ENCODE measurements around the gene KIRREL2. TPM values are rescaled to one million over a fixed set of nuclear protein-coding genes. Genes with fewer than 3 reads are reported as not detected.

KIRREL2 gene
- total RNA-seq: not detected in 2 replicates

DNA sequence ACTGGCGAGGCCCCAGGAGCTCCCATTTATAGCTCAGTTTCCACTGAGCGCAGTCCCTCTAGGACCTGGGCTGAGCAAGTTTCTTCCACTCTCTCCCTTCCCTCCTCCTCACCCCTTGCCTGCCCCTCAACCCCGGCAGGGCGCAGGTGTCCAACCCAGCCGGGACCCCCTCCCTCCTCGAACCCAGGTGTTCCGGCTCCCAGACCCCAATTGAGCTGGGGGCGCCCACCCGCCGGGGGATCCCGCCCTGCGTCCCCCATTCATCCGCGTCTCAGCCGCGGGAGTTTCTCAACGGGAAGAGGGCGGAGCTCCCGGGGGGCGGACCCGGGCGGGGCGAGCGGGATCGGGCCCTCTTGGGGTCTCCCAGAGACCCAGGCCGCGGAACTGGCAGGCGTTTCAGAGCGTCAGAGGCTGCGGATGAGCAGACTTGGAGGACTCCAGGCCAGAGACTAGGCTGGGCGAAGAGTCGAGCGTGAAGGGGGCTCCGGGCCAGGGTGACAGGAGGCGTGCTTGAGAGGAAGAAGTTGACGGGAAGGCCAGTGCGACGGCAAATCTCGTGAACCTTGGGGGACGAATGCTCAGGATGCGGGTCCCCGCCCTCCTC is at the start of gene KIRREL2:
Gene KIRREL2 (plus strand): TSS at position 366 of the 604 bp plus-strand sequence. CDS start 209 bp downstream, at position 575.

DNA sequence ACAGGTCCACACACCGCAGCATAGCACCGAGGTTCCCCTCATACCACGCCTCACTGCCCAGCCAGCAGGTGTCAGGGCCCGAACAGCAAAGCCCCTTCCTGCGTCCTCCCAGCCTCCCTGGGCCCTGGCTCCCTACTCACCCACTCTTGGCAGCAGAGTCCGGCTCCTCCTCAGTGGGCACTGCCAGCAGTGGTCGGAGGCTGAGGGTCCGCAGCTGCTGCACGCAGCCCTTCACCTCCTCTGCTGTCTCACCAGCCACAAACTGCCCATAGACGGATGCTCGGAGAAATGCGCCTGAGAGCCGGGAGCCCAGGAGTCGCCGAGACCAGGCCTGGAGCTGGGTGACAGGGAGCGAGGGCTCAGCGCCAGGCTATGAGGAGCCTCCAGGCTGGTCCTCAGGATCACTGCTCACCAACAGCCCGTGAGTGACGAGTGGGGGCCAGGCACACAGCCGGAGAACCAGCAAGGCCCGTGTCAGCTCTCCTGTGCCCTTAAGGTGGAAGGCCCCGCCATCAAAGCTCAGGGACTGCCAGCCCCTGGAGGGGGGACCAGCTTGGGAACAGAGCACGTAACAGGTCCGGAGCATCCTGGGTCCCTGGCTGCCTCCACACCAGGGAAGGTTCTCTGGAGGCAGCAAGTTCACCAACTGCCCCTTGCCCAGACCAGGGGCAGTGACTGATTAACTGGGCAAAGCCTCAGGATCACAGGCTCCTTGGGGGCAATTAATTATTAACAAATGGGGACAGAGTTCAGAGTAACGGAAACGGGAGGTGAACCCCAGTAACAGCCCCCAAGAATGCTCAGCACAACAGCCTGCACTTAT is 44.3 kb upstream of the KIRREL2 start, which contains the start of gene PRODH2:
Gene PRODH2 (minus strand): TSS at position 626 of the 823 bp plus-strand sequence. CDS start 40 bp downstream, at position 586.

DNA sequence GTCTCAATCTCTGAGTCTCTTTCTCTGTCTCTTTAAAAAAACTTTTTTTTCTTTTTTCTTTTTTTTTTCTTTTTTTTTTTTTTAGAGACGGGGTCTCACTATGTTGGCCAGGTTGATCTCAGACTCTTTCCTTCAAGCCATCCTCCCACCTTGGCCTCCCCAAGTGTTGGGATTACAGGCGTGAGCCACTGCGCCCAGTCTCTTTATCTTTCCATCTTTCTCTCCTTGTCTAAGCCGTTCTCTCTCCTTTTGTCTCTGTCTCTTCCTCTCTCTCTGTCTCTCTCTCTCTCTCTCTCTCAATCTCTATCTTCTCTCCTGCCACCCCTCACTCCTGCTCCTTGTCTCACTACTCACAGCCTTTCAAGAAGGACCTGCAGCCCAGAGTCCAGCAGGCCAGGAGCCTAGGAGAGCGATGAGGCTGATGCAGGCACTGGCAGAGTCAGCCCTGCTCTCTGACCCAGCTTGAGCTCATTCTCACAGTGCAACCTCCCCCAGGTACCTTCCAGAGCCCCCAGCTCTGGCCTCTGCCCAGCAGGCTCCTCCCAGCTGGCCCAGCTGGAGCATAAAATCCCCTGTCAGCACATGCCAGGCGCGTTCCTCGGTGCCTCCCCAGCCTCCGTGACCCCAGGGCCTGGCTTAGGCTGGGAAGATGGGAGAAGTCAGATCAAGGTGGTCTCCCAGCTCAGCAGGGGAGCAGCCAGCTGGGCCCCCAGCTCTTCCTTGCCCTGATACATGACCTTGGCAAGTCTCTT is 4.5 kb upstream of the KIRREL2 start, which contains the start of gene NPHS1:
Gene NPHS1 (minus strand): TSS at position 476 of the 752 bp plus-strand sequence. CDS start 667 bp downstream, outside the sequence.

DNA sequence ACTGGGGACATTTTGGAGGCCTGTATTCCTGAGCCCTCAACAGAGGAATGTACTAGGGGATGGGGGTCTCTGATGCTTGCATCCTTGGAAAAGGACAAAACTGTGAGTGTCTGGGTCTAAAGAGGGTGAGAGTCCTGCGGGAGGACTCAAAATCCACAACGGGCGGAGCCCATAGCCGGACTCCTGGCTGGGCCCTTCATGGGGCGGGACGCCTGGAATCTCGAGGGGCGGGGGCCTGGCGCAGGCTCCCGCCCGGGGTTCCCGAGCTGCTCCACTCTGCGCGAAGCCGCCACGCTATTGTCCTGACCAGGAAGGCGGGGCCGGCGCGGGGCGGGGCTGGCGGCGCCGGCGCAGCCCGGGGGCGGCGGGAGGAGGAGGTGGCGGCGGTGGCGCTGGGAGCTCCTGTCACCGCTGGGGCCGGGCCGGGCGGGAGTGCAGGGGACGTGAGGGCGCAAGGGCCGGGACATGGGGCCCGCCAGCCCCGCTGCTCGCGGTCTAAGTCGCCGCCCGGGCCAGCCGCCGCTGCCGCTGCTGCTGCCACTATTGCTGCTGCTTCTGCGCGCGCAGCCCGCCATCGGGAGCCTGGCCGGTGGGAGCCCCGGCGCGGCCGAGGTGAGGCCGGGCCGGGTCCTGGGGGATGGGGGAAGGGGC is 11.6 kb downstream of the KIRREL2 start, which contains the start of gene APLP1:
Gene APLP1 (plus strand): TSS at position 403 of the 651 bp plus-strand sequence. CDS start 63 bp downstream, at position 466.

DNA sequence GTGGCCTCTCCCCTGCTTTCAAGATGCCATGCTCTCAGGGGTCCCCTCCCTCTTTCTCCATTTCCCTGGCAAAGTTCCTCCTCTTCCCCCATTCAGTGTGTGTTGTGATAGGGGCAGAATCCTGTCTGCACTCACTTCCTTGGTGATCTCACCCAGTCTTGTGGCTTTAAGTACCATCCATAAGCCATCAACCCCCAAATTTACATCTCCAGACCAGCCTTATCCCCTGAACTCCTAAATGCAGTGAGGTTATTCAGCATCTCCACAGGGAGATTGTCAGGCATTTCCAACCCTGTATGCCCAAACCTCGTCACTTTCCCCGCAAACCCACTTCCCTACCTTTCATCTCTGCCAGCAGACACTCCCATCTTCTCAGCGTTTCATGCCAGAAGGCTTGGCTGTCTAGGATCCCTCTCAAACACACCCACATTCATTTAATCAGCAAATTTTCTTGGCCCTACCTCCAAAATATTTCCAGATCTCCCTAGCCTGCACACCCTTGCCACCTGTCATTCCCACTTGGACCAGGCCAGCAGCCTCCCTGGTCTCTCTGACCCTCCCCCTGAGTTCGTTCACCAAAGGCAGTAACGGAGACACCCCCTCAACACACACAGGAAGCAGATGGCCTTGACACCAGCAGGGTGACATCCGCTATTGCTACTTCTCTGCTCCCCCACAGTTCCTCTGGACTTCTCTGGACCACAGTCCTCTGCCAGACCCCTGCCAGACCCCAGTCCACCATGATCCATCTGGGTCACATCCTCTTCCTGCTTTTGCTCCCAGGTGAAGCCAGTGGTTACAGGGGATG is 45.3 kb downstream of the KIRREL2 start, which contains the start of gene HCST:
Gene HCST (plus strand): TSS at position 676 of the 808 bp plus-strand sequence. CDS start 65 bp downstream, at position 741.

DNA sequence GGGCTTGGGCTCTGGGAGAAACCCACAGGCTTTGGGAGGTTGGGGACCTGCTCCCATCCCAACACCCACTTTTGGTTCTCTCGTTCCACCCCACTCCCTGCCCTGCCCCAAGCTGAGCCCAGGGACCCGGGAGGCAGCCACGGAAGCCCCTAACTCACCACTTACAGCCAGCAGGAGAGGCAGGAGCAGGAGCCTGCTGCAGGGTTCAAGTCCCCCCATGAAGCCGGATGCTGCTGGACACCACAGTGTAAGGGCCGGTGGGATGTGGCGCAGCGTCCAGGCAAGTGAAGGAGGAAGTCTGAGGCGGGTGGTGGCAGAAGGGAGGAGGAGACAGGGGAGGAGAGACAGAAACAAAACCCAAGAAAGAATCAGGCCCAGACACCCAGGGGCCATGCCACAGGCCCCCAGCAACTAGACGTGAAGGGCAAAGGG is 51.3 kb downstream of the KIRREL2 start, which contains the start of gene TYROBP:
Gene TYROBP (minus strand): TSS at position 286 of the 432 bp plus-strand sequence. CDS start 67 bp downstream, at position 219.

Small RNA genes within 50 kb of the gene (small RNA-seq; reads per million reads assigned to genes)
- gene RN7SL402P: not detected

Other genes starting within 250 kb of the KIRREL2 start
- gene HAUS5, start 244.2 kb upstream of the KIRREL2 start, total RNA-seq: 7.7 and 11.7 TPM in 2 replicates
- gene RBM42, start 227.9 kb upstream of the KIRREL2 start, total RNA-seq: 55.2 and 59.3 TPM in 2 replicates
- 0.14 TPM in 1 of 2 replicates, not detected in the other for gene ETV2, start 215.2 kb upstream of the KIRREL2 start, total RNA-seq
- gene COX6B1, start 208.6 kb upstream of the KIRREL2 start, total RNA-seq: 183 and 197 TPM in 2 replicates
- not detected in 2 replicates for gene UPK1A, start 190.4 kb upstream of the KIRREL2 start, total RNA-seq
- not detected in 2 replicates for gene ZBTB32, start 152.4 kb upstream of the KIRREL2 start, total RNA-seq
- 10.0 and 12.7 TPM in 2 replicates for gene KMT2B, start 138.9 kb upstream of the KIRREL2 start, total RNA-seq
- gene IGFLR1, start 114.5 kb upstream of the KIRREL2 start, total RNA-seq: 0.53 and 1.1 TPM in 2 replicates
- 3.5 and 5.4 TPM in 2 replicates for gene U2AF1L4, start 111.5 kb upstream of the KIRREL2 start, total RNA-seq
- gene PSENEN, start 111.3 kb upstream of the KIRREL2 start, total RNA-seq: 15.8 and 22.6 TPM in 2 replicates
- gene LIN37, start 108.3 kb upstream of the KIRREL2 start, total RNA-seq: 8.5 and 9.6 TPM in 2 replicates
- 0.53 and 0.65 TPM in 2 replicates for gene HSPB6, start 99.9 kb upstream of the KIRREL2 start, total RNA-seq
- 9.2 and 10.3 TPM in 2 replicates for gene PROSER3, start 98.7 kb upstream of the KIRREL2 start, total RNA-seq
- 4.0 and 5.7 TPM in 2 replicates for gene ARHGAP33, start 81.3 kb upstream of the KIRREL2 start, total RNA-seq
- not detected in 2 replicates for gene PRODH2, start 44.1 kb upstream of the KIRREL2 start, total RNA-seq
- gene NPHS1, start 4.4 kb upstream of the KIRREL2 start, total RNA-seq: not detected in 2 replicates
- gene APLP1, start 11.7 kb downstream of the KIRREL2 start, total RNA-seq: 2.2 and 3.6 TPM in 2 replicates
- 3.3 and 3.6 TPM in 2 replicates for gene NFKBID, start 43.6 kb downstream of the KIRREL2 start, total RNA-seq
- not detected in 2 replicates for gene HCST, start 45.6 kb downstream of the KIRREL2 start, total RNA-seq
- gene TYROBP, start 51.4 kb downstream of the KIRREL2 start, total RNA-seq: not detected in 2 replicates
- 4.4 and 6.1 TPM in 2 replicates for gene LRFN3, start 79.5 kb downstream of the KIRREL2 start, total RNA-seq
- gene SDHAF1, start 138.3 kb downstream of the KIRREL2 start, total RNA-seq: 11.1 and 12.2 TPM in 2 replicates
- gene SYNE4, start 151.9 kb downstream of the KIRREL2 start, total RNA-seq: 0.13 and 0.14 TPM in 2 replicates
- gene ALKBH6, start 157.3 kb downstream of the KIRREL2 start, total RNA-seq: 8.3 and 11.7 TPM in 2 replicates
- 4.3 and 6.6 TPM in 2 replicates for gene CLIP3, start 176.0 kb downstream of the KIRREL2 start, total RNA-seq
- gene THAP8, start 197.4 kb downstream of the KIRREL2 start, total RNA-seq: 0.80 and 1.1 TPM in 2 replicates
- 7.4 and 12.6 TPM in 2 replicates for gene WDR62, start 198.0 kb downstream of the KIRREL2 start, total RNA-seq